ENCODE results near the gene PPIH.

Gene PPIH

GRCh38 chr1:42657201-42657600, 1.0 kb upstream of the PPIH start:
- peak in 1 of 2 experiments; percentile 15 for DNase-seq (ENCODE audit: low read depth in 1 of 2, low spot score in 1 of 2)
- peak overlapping the region; percentile 79 for H3K27ac ChIP-seq (replicated peaks)
- H3K27me3 ChIP-seq (ENCODE audit: insufficient read depth, poor library complexity, severe bottlenecking) = no peaks in the 10 kb centered on the region
- TF ChIP-seq CTCF (IDR thresholded peaks at IDR 0.05; ENCODE audit: insufficient read depth, low read length) = no peak
- TF ChIP-seq GABPA (IDR thresholded peaks at IDR 0.05; ENCODE audit: low read depth) = peak; percentile 42; the same call in 1 of the 2 replicates
- peak; percentile 27; the same call in 1 of the 2 replicates for TF ChIP-seq SPI1 (IDR thresholded peaks at IDR 0.05; ENCODE audit: borderline replicate concordance, low read depth)
- TF ChIP-seq REST (IDR thresholded peaks at IDR 0.05; ENCODE audit: insufficient replicate concordance, low read depth) = no peak
- no peak overlapping the region for H3K4me3 ChIP-seq (replicated peaks; ENCODE audit: insufficient read depth, low read length)

GRCh38 chr1:42658877-42659337, 684 bp downstream of the PPIH start:
- no peak for DNase-seq (ENCODE audit: low read depth in 1 of 2, low spot score in 1 of 2)
- H3K4me3 ChIP-seq (replicated peaks; ENCODE audit: insufficient read depth, low read length) = peak overlapping the region; percentile 81
- no peaks in the 10 kb centered on the region for H3K27me3 ChIP-seq (ENCODE audit: insufficient read depth, poor library complexity, severe bottlenecking)
- TF ChIP-seq SPI1 (IDR thresholded peaks at IDR 0.05; ENCODE audit: borderline replicate concordance, low read depth) (no peak), GABPA (IDR thresholded peaks at IDR 0.05; ENCODE audit: low read depth) (no peak), REST (IDR thresholded peaks at IDR 0.05; ENCODE audit: insufficient replicate concordance, low read depth) (no peak), CTCF (IDR thresholded peaks at IDR 0.05; ENCODE audit: insufficient read depth, low read length) (no peak), POLR2AphosphoS5 (IDR thresholded peaks at IDR 0.05; ENCODE audit: low read depth) (no peak)
- peak overlapping the region; percentile 79 for H3K27ac ChIP-seq (replicated peaks)

GRCh38 chr1:42660907-42661500, 2.8 kb downstream of the PPIH start:
- H3K27me3 ChIP-seq (ENCODE audit: insufficient read depth, poor library complexity, severe bottlenecking) = no peaks in the 10 kb centered on the region
- no peak for DNase-seq (ENCODE audit: low read depth in 1 of 2, low spot score in 1 of 2)
- no peak overlapping the region for H3K27ac ChIP-seq (replicated peaks)
- H3K4me3 ChIP-seq (replicated peaks; ENCODE audit: insufficient read depth, low read length) = no peak overlapping the region
- no peak for TF ChIP-seq REST (IDR thresholded peaks at IDR 0.05; ENCODE audit: insufficient replicate concordance, low read depth)
- no peak for TF ChIP-seq SPI1 (IDR thresholded peaks at IDR 0.05; ENCODE audit: borderline replicate concordance, low read depth)
- TF ChIP-seq CTCF (IDR thresholded peaks at IDR 0.05; ENCODE audit: insufficient read depth, low read length) = no peak
- TF ChIP-seq GABPA (IDR thresholded peaks at IDR 0.05; ENCODE audit: low read depth) = no peak
- TF ChIP-seq POLR2AphosphoS5 (IDR thresholded peaks at IDR 0.05; ENCODE audit: low read depth) = no peak

All from HL-60 (cell line).